ENCODE data around the gene MAML3. TPM values are rescaled to one million over a fixed set of nuclear protein-coding genes. Genes with fewer than 3 reads are reported as not detected.

MAML3 gene
- total RNA-seq, 6 donors from 2014 or later: 9.6 to 31.4 (median 14.5) TPM

DNA sequence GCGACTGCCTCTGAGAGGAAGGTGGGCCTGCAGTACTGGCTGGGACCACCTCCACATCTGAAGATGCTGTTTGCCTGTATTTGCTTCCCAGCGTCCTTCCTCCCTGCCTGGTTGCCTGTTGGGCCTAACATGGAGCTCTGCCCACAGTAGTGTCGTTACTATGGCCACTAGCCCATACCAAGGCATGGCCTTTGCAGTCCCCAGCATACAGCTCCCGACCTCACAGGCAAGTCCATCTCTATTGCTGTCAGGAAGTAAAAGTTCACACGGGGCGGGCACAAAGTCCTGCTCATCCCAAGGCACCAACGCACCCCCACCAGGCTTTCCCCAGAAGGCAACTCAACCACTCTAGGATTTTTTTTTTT is 71.6 kb downstream of the MAML3 start:
- WGBS, 2 donors: 83 to 88% methylated on average over 7 of the region's 7 CpGs
- H3K27ac ChIP-seq: peak overlapping the region; percentile 2 to 60 (median 11)
- H3K36me3 ChIP-seq: no peaks in the 10 kb centered on the region
- ATAC-seq (ENCODE audit: low FRiP score in 2 of 2) (peak in 1 of 2 donors; percentile 24), DNase-seq (no peak)
- H3K4me1 ChIP-seq: peaks cover 25 to 38% (median 30%) of the 10 kb centered on the region in 4 donors
- TF ChIP-seq POLR2A (IDR thresholded peaks at IDR 0.05) (no peak), EP300 (IDR thresholded peaks at IDR 0.05) (no peak), POLR2AphosphoS5 (IDR thresholded peaks at IDR 0.05) (no peak)
- TF ChIP-seq, protein P1, sequence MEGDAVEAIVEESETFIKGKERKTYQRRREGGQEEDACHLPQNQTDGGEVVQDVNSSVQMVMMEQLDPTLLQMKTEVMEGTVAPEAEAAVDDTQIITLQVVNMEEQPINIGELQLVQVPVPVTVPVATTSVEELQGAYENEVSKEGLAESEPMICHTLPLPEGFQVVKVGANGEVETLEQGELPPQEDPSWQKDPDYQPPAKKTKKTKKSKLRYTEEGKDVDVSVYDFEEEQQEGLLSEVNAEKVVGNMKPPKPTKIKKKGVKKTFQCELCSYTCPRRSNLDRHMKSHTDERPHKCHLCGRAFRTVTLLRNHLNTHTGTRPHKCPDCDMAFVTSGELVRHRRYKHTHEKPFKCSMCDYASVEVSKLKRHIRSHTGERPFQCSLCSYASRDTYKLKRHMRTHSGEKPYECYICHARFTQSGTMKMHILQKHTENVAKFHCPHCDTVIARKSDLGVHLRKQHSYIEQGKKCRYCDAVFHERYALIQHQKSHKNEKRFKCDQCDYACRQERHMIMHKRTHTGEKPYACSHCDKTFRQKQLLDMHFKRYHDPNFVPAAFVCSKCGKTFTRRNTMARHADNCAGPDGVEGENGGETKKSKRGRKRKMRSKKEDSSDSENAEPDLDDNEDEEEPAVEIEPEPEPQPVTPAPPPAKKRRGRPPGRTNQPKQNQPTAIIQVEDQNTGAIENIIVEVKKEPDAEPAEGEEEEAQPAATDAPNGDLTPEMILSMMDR (IDR thresholded peaks at IDR 0.05): no peak
- H3K4me3 ChIP-seq: no peak overlapping the region
- H3K27me3 ChIP-seq: no peaks in the 10 kb centered on the region
- H3K9me3 ChIP-seq: no peaks in the 10 kb centered on the region

DNA sequence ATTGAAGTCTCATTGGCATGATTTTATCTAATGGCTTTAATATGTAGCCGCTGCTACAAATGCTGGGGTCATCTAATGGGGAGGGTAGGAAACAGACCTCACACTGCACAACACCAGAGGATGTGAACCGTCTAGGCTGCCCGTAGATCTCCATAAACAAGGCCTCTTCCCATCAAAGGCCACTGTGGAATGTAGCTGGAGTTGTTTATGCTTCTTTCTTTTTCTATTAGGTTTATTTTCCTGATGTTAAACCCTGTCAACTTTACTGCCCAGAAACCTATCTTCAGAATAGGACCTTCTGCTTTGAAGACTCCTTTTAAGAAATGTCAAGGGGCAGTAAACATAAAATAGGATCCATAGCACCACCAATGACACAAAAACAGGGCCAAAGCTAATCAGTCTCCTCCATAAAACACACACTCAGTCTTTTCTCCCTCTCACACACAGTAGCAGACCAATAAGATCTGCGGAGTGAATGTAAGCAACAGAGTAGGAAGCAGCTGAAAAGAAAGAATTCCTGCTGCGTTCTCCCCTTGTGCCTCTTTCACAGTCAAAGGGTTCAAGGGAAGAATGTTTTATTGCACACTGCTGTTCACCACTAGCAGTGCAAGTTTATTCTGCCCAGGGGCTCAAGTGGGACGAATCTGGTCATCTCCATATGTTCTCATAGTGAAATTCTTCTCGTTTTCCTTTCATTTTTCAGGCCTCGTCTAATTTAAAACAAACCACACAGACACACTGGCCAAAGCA is 72.2 kb downstream of the MAML3 start:
- ATAC-seq (ENCODE audit: low FRiP score in 2 of 2) (no peak), DNase-seq (no peak)
- TF ChIP-seq, protein P1 (IDR thresholded peaks at IDR 0.05): no peak
- no peak for TF ChIP-seq POLR2AphosphoS5 (IDR thresholded peaks at IDR 0.05)
- TF ChIP-seq POLR2A (IDR thresholded peaks at IDR 0.05): no peak
- TF ChIP-seq EP300 (IDR thresholded peaks at IDR 0.05): no peak
- H3K36me3 ChIP-seq: no peaks in the 10 kb centered on the region
- no peaks in the 10 kb centered on the region for H3K27me3 ChIP-seq
- peaks cover 25 to 38% (median 30%) of the 10 kb centered on the region in 4 donors for H3K4me1 ChIP-seq
- WGBS, 2 donors: 64 to 70% methylated on average over 8 of the region's 8 CpGs
- no peaks in the 10 kb centered on the region for H3K9me3 ChIP-seq
- no peak overlapping the region for H3K4me3 ChIP-seq
- peak overlapping the region; percentile 2 to 60 (median 14) for H3K27ac ChIP-seq

DNA sequence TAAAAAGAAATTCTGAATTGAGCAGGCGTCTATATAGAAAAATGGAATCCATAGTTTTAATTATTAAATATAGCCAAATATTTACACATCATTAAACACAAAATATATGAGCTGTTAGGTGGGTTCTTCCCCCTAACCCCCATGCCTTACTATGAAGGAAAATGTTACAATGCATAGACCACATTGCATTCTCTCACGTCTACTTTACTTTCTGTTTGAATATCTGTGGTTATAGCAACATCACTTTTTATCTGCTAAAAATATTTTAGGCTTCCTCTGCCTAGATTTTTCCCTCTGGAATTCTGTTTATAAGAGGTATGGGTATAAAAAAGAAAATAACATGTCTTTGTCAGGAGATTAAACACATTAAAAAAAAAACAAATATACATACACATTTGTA is 73.1 kb downstream of the MAML3 start:
- H3K27ac ChIP-seq: peak overlapping the region in 1 of 4 donors; percentile 17
- TF ChIP-seq POLR2A (IDR thresholded peaks at IDR 0.05) (no peak), POLR2AphosphoS5 (IDR thresholded peaks at IDR 0.05) (no peak), EP300 (IDR thresholded peaks at IDR 0.05) (no peak)
- TF ChIP-seq, protein P1 (IDR thresholded peaks at IDR 0.05): no peak
- DNase-seq: no peak
- H3K36me3 ChIP-seq: no peaks in the 10 kb centered on the region
- no peak overlapping the region for H3K4me3 ChIP-seq
- no peaks in the 10 kb centered on the region for H3K9me3 ChIP-seq
- 68% methylated on average over 2 of the region's 2 CpGs for WGBS, 2 donors
- peaks cover 18 to 38% (median 30%) of the 10 kb centered on the region in 4 donors for H3K4me1 ChIP-seq
- ATAC-seq (ENCODE audit: low FRiP score in 2 of 2): no peak
- H3K27me3 ChIP-seq: no peaks in the 10 kb centered on the region

DNA sequence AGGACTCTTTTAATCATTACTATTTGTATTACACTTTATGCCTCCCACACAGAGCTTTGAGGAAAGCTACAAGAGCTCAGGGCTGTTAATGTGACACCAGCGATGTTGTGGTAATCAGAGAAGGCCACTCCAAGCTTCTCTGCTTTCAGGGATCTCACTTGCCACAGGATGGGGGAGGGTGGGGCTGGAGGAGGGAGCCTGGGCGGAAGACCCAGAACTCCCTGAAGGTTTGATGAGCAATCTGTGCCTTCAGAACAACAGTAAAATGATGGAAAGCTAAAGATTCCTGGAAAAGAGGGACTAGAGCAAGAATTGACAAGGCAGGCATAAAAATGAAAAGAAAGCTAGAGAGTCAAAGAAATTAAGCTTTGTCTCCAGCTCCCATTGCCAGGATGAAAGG is 75.6 kb downstream of the MAML3 start:
- Histone ChIP-seq H3K27me3 (no peaks in the 10 kb centered on the region), H3K4me1 (peaks cover 3 to 28% (median 18%) of the 10 kb centered on the region in 4 donors), H3K36me3 (no peaks in the 10 kb centered on the region), H3K9me3 (no peaks in the 10 kb centered on the region), H3K27ac (no peak overlapping the region), H3K4me3 (no peak overlapping the region)
- DNase-seq: peak in 1 of 2 donors; percentile 53
- WGBS, 2 donors: 52 to 76% methylated on average over 2 of the region's 2 CpGs
- peak in 1 of 2 donors; percentile 76 for ATAC-seq (ENCODE audit: low FRiP score in 2 of 2)
- no peak for TF ChIP-seq POLR2AphosphoS5 (IDR thresholded peaks at IDR 0.05)
- TF ChIP-seq, protein P1 (IDR thresholded peaks at IDR 0.05): no peak
- no peak for TF ChIP-seq POLR2A (IDR thresholded peaks at IDR 0.05)
- no peak for TF ChIP-seq EP300 (IDR thresholded peaks at IDR 0.05)

DNA sequence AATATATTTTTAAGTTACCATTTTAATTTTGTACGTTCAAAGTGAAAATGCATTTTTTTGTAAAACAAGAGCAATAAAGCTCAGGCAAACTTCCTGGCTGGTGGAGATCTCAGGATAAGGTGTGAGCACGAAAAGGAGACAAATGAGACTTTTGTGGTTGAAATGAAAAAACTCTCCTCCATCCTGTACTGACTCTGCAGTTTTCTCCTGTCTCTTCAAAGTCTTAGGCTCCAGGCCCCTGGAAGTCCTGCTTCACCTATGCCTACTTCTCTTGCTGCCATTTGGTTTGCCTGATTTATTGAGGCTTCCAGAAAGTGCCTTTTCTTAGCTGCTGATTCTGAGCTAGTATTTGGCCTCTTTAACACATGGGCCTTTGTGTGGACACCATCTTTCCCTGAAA is 77.7 kb downstream of the MAML3 start:
- H3K27me3 ChIP-seq: no peaks in the 10 kb centered on the region
- no peak overlapping the region for H3K4me3 ChIP-seq
- ATAC-seq (ENCODE audit: low FRiP score in 2 of 2) (no peak), DNase-seq (no peak)
- H3K27ac ChIP-seq: no peak overlapping the region
- TF ChIP-seq POLR2AphosphoS5 (IDR thresholded peaks at IDR 0.05) (no peak), EP300 (IDR thresholded peaks at IDR 0.05) (no peak), POLR2A (IDR thresholded peaks at IDR 0.05) (no peak)
- TF ChIP-seq, protein P1 (IDR thresholded peaks at IDR 0.05): no peak
- peaks cover 13 to 26% (median 18%) of the 10 kb centered on the region in 4 donors for H3K4me1 ChIP-seq
- no peaks in the 10 kb centered on the region for H3K9me3 ChIP-seq
- H3K36me3 ChIP-seq: no peaks in the 10 kb centered on the region
- WGBS, 2 donors: 66 to 76% methylated on average over 2 of the region's 2 CpGs

Data from upper lobe of left lung (tissue), 6 donors.